CD4-positive, alpha-beta T cell treated with Interleukin-2 at 100 ng/mL for 4 hours (primary cell): Measurements from ENCODE around the gene APBA2.
"Not testable (repeated sequence)": the region's sequence is repeated elsewhere in the genome, so short reads cannot be mapped to it uniquely, and the experiment has no call there.

Experiments used
- DNase-seq: peaks from one replicate; pipeline ENCODE4 v3.0.0-alpha.2; 2020; ENCODE audit warnings: low spot score

APBA2 gene

DNA sequence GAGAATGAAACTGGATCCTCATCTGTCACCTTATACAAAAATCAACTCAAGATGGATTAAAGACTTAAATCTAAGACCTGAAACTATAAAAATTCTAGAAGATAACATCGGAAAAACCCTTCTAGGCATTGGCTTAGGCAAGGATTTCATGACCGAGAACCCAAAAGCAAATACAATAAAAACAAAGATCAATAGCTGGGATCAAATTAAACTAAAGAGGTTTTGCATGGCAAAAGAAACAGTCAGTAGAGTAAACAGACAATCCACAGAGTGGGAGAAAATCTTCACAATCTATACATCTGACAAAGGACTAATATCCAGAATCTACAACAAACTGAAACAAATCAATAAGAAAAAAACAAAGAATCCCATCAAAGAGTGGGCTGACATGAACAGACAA lies 281.3 kb downstream of the APBA2 start:
- not testable (repeated sequence) for DNase-seq
